Psoas muscle (tissue), 8 donors: ENCODE measurements around the gene SPDYC. TPM values are rescaled to one million over a fixed set of nuclear protein-coding genes. Genes with fewer than 3 reads are reported as not detected.

Experiments used
- ATAC-seq, 4 donors: fragments of 200-7000 bp; cut with Tn5 transposase; one replicate each; pipeline ENCODE4 v1.9.1; 2020; ENCODE audit warnings: moderate library complexity in 3 of 4, mild to moderate bottlenecking in 2 of 4
- DNase-seq, 2 donors: peaks; one replicate each; pipeline ENCODE4 v3.0.0-alpha.2; 2020
- H3K27ac ChIP-seq: fragments of 200-600 bp; one replicate; pipeline ENCODE4 v1.8.0; 2022
- H3K27me3 ChIP-seq, 3 donors: fragments of 200-600 bp in 1 of 3; one replicate each; pipeline versions ENCODE4 v1.6.1 to v1.8.0; 2013 to 2022; ENCODE audit warnings: low read length in 2 of 3, mild to moderate bottlenecking in 2 of 3, moderate library complexity in 1 of 3; ENCODE audit not compliant: insufficient read depth in 3 of 3
- H3K36me3 ChIP-seq, 2 donors: fragments of 200-600 bp in 1 of 2; one replicate each; pipeline versions ENCODE4 v1.6.1 to v1.8.0; 2013 to 2022; ENCODE audit warnings: low read depth in 1 of 2, mild to moderate bottlenecking in 1 of 2, moderate library complexity in 1 of 2; ENCODE audit not compliant: insufficient read depth in 1 of 2
- H3K4me1 ChIP-seq: fragments of 200-600 bp; one replicate; pipeline ENCODE4 v1.8.0; 2022
- H3K4me3 ChIP-seq: fragments of 200-600 bp; one replicate; pipeline ENCODE4 v1.8.0; 2022; ENCODE audit warnings: mild to moderate bottlenecking
- H3K9me3 ChIP-seq: fragments of 200-600 bp; one replicate; pipeline ENCODE4 v1.8.0; 2022
- WGBS, 3 donors: extraction: QIAGEN DNeasy Blood & Tissue Kit; methylation state at CpG; one replicate each; pipeline versions ENCODE4 v1.1.6 to v1.1.7; 2013; 5-methylcytosine and 5-hydroxymethylcytosine counted together
- intact Hi-C, 2 donors: fragments of 100-400 bp; cut with DNase I; formaldehyde crosslinking; loops; one replicate each; pipeline versions ENCODE4 v1.11.0 to v1.14.2; 2022
- polyA plus RNA-seq, 3 donors: library from polyadenylated mRNA; stranded (reverse); fragments of 200-250 nt; gene quantifications; one replicate each; pipeline ENCODE4 v1.2.3, GENCODE V29; 2013
- total RNA-seq, 4 donors: library from RNA; stranded (reverse); fragmentation: NEBNext Ultra II Directional in 2 of 4; extraction: Animal tissue kit (Norgen Biotek cat#: 25700) in 2 of 4; gene quantifications; one replicate each; pipeline versions ENCODE4 v1.2.1 to v1.2.4, GENCODE V29; 2021 to 2023
- TF ChIP-seq, protein P1 (sequence below): fragments of 200-600 bp; IDR thresholded peaks from one replicate; pipeline ENCODE4 v1.8.0; 2022; ENCODE audit warnings: antibody characterized with exemption
- donor health status: healthy with polysubstance abuse.
- donor health status: DM: no; HTN: no; CAD: no; lungs with moderate emphysema.
- donor health status: Bipolar disorder and iron deficiency.
- donor health status: healthy.
- donor health status: DM: yes; HTN: yes; CAD: no.
- donor health status: DM: no; HTN: no; CAD: no.
- donor health status: DM: no; HTN: no; CAD: no.
- donor health status: DM: yes; HTN: yes; CAD: no.

Gene SPDYC
- total and polyA plus RNA-seq, 7 donors: not detected

DNA sequence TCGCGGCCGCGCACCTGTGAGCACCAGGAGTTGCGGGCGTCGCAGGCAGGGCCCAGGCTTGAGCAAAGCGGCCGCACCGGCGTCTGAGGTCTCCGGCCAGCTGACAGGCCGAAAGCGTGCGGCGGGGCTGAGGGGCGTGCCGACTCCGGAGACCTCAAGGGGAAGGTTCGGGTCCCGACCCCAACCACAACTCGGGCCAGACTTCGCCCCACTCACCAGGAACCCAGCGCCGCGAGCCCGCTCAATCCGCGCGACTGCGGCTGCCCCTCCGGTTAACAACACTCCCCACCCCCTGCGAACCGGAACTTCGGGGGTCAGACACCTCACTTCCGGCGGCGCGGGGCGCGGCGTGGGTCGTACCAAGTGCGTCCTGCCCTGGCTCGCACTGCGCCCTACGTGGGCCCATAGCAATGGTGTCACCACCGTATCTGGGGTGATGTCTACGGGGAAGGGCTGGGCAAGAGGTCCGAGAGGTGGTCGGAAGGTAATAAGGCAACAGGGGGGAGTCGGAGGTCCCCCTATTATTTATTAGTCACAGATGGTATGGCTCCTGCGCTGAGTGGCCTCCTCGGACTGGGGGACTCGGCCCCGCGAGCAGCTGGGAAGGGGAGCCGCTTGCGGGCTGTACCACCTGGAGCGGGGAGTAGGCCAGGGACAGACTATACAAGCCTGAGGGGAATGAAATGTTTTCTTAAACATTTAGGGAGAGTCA lies 35.6 kb upstream of the SPDYC start, which contains the start of gene SYVN1:
TSS of gene SYVN1 (minus strand) at position 280 of the 712 bp plus-strand sequence. CDS start 918 bp downstream, outside the sequence.
- peak within 1 kb of the TSS; percentile 98 for H3K4me3 ChIP-seq
- no peaks in the 10 kb centered on the region for H3K9me3 ChIP-seq
- peaks cover 30% of the 10 kb centered on the region for H3K4me1 ChIP-seq
- 0 to 1% (median 1%) methylated on average over 53 to 60 of the region's 60 CpGs for WGBS, 3 donors
- H3K36me3 ChIP-seq: peaks cover 3 to 38% of the 10 kb centered on the region in 2 donors
- TF ChIP-seq, protein P1, sequence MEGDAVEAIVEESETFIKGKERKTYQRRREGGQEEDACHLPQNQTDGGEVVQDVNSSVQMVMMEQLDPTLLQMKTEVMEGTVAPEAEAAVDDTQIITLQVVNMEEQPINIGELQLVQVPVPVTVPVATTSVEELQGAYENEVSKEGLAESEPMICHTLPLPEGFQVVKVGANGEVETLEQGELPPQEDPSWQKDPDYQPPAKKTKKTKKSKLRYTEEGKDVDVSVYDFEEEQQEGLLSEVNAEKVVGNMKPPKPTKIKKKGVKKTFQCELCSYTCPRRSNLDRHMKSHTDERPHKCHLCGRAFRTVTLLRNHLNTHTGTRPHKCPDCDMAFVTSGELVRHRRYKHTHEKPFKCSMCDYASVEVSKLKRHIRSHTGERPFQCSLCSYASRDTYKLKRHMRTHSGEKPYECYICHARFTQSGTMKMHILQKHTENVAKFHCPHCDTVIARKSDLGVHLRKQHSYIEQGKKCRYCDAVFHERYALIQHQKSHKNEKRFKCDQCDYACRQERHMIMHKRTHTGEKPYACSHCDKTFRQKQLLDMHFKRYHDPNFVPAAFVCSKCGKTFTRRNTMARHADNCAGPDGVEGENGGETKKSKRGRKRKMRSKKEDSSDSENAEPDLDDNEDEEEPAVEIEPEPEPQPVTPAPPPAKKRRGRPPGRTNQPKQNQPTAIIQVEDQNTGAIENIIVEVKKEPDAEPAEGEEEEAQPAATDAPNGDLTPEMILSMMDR: no peak
- H3K27me3 ChIP-seq: no peaks in the 10 kb centered on the region
- DNase-seq (peak; percentile 91 to 96), ATAC-seq (peak; percentile 87 to 91 (median 90))
- intact Hi-C loops: loop anchor here in 1 of 2 donors (2.0 kb wide), 1 partner anchor 46 kb away; the partner anchor contains the start of gene CAPN1
- peak within 1 kb of the TSS; percentile 96 for H3K27ac ChIP-seq

DNA sequence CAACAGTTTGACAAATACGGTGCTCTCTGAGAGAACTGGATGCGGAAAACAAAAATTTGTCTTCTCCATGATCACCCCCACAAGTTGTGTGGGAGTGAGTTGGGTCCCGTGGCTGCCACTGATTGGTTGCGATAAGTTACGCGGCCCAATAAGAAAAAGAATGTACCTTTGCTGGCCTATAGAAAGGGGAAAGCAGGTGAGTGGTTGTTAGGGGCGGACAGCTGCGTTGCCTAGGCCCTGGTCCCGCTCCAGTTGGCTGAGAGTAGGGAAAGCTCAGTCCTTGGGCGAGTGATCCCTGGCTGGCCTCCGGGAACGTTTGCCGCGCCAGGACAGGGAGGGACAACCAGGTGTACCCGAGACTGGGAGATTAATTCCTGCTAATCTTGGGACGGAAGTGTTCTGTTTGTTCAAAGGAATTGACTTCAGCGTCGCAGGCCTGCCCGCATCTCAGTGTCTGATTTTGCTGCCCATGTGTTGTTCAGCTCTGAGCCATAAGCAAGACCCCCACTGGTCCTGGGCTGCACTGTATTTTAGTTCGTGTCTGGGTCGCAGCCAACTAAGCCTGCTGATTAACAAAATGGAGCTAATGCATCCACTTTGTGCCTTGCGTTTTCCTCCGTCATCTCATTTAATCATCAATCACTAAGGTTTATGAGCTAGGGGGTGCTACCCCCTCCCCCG lies 34.9 kb upstream of the SPDYC start:
- Histone ChIP-seq H3K36me3 (peaks cover 3 to 31% of the 10 kb centered on the region in 2 donors), H3K27ac (peak overlapping the region; percentile 96), H3K4me1 (peaks cover 30% of the 10 kb centered on the region), H3K27me3 (no peaks in the 10 kb centered on the region), H3K4me3 (peak overlapping the region; percentile 98), H3K9me3 (no peaks in the 10 kb centered on the region)
- 1 to 2% (median 2%) methylated on average over 23 to 24 of the region's 24 CpGs for WGBS, 3 donors
- DNase-seq (peak; percentile 90 to 97), ATAC-seq (peak; percentile 88 to 91 (median 90))
- TF ChIP-seq, protein P1: no peak
- intact Hi-C loops: loop anchor here in 1 of 2 donors (2.0 kb wide), 1 partner anchor 46 kb away; the partner anchor contains the start of gene CAPN1

DNA sequence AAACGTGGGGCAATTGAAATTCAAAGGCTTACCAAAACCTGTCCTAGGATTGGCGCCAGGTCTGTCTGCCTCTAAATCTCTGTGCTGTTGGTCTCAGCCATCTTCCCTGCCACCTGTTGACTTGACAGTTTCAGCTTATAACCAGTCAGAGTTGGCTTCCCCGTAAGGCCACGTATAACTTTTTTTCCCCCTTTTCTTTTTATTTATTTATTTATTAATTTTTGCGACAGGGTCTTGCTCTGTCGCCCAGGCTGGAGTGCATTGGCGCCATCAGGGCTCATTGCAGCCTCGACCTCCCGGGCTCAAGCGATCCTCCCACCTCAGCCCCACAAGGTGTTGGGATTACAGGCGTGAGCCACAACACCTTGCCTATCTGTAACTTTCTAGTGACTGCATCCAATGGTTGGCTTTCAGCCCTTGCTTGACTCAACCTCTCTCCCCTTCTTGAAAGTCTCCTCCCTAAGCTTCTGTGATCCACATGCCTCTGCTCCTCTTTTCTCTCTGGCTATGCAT lies 34.3 kb upstream of the SPDYC start:
- H3K27me3 ChIP-seq: no peaks in the 10 kb centered on the region
- ATAC-seq (no peak), DNase-seq (no peak)
- intact Hi-C loops: loop anchor here in 1 of 2 donors (2.0 kb wide), 1 partner anchor 45 kb away; the partner anchor contains the start of gene CAPN1
- peak overlapping the region; percentile 98 for H3K4me3 ChIP-seq
- H3K36me3 ChIP-seq: peaks cover 3 to 25% of the 10 kb centered on the region in 2 donors
- H3K4me1 ChIP-seq: peaks cover 30% of the 10 kb centered on the region
- WGBS, 3 donors: 48 to 59% (median 52%) methylated on average over 11 of the region's 11 CpGs
- TF ChIP-seq, protein P1: no peak
- peak overlapping the region; percentile 96 for H3K27ac ChIP-seq
- H3K9me3 ChIP-seq: no peaks in the 10 kb centered on the region

DNA sequence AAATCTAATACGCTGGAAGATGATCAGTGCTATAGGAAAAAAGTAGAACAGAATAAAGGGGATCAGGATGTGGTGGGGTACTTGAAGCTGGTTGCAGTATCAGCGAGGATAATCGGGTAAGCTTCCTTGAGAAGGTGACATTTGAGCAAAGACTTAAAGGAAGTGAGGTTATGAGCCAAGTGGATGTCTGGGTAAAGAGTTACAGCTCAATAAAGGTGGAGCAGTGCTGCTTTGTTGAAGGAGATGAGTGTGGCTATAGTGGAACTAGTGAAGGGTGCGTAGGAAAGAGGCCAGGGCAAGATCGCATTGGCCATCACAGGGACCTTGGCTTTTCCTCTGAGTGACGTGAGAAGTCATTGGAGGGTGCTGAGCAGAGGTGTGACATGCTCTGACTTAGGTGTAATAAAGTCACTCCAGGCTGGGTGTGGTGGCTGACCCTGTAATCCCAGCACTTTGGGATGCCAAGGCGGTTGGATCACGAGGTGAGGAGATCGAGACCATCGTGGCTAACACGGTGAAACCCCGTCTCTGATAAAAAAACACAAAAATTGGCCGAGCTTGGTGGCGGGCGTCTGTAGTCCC lies 33.4 kb upstream of the SPDYC start:
- intact Hi-C loops: no loop called here
- no peak overlapping the region for H3K4me3 ChIP-seq
- H3K27me3 ChIP-seq: no peaks in the 10 kb centered on the region
- peaks cover 31% of the 10 kb centered on the region for H3K4me1 ChIP-seq
- H3K36me3 ChIP-seq: peaks cover 3 to 16% of the 10 kb centered on the region in 2 donors
- 79 to 87% (median 81%) methylated on average over 15 of the region's 15 CpGs for whole genome bisulfite sequencing, 3 donors
- H3K27ac ChIP-seq: peak overlapping the region; percentile 96
- no peaks in the 10 kb centered on the region for H3K9me3 ChIP-seq
- ATAC-seq: no peak
- TF ChIP-seq, protein P1: no peak
- no peak for DNase-seq
